Ovary (tissue), 3 donors: ENCODE results near the gene ZFYVE16.

Experiments
- POLR2A ChIP-seq: fragments of 450-650 bp; IDR thresholded peaks from one replicate; pipeline ENCODE4 v1.6.1; 2017; ENCODE audit warnings: antibody characterized with exemption, mild to moderate bottlenecking, moderate library complexity
- TF ChIP-seq, protein P1 (sequence below), 3 donors: fragments of 450-650 bp in 2 of 3; fragments of 200-600 bp in 1 of 3; IDR thresholded peaks; one replicate each; pipeline versions ENCODE4 v1.5.1 to v1.8.0; 2016 to 2022; ENCODE audit warnings: antibody characterized with exemption in 3 of 3, mild to moderate bottlenecking in 1 of 3
- donor health status: DM: no; HTN: no; CAD: no.

DNA sequence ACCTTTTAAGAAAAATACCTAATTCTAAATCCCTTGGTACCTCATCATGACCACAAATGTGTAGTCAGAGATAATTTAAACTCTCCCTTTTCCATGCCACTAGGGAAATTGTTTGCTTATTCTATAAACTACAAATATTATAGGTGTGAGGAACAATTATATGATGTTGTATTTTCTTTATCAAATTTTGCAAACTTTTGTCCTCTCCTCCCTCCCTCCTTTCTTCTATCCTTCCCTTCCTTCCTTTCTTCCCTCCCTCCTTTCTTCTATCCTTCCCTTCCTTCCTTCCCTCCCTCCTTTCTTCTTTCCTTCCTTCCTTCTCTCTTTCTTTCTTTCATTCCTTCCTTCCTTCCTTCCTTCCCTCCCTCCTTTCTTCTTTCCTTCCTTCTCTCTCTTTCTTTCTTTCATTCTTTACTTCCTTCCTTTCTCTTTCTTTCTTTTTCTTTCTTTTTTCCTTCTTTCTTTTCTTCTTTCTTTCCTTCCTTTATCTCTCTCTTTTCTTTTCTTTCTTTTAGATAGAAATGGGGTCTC lies 46.9 kb upstream of the ZFYVE16 start:
- TF ChIP-seq, protein P1, sequence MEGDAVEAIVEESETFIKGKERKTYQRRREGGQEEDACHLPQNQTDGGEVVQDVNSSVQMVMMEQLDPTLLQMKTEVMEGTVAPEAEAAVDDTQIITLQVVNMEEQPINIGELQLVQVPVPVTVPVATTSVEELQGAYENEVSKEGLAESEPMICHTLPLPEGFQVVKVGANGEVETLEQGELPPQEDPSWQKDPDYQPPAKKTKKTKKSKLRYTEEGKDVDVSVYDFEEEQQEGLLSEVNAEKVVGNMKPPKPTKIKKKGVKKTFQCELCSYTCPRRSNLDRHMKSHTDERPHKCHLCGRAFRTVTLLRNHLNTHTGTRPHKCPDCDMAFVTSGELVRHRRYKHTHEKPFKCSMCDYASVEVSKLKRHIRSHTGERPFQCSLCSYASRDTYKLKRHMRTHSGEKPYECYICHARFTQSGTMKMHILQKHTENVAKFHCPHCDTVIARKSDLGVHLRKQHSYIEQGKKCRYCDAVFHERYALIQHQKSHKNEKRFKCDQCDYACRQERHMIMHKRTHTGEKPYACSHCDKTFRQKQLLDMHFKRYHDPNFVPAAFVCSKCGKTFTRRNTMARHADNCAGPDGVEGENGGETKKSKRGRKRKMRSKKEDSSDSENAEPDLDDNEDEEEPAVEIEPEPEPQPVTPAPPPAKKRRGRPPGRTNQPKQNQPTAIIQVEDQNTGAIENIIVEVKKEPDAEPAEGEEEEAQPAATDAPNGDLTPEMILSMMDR (IDR thresholded peaks at IDR 0.05), result no peak
- no peak for TF ChIP-seq POLR2A
